ENCODE results near the gene CNN2.

Gene CNN2

DNA sequence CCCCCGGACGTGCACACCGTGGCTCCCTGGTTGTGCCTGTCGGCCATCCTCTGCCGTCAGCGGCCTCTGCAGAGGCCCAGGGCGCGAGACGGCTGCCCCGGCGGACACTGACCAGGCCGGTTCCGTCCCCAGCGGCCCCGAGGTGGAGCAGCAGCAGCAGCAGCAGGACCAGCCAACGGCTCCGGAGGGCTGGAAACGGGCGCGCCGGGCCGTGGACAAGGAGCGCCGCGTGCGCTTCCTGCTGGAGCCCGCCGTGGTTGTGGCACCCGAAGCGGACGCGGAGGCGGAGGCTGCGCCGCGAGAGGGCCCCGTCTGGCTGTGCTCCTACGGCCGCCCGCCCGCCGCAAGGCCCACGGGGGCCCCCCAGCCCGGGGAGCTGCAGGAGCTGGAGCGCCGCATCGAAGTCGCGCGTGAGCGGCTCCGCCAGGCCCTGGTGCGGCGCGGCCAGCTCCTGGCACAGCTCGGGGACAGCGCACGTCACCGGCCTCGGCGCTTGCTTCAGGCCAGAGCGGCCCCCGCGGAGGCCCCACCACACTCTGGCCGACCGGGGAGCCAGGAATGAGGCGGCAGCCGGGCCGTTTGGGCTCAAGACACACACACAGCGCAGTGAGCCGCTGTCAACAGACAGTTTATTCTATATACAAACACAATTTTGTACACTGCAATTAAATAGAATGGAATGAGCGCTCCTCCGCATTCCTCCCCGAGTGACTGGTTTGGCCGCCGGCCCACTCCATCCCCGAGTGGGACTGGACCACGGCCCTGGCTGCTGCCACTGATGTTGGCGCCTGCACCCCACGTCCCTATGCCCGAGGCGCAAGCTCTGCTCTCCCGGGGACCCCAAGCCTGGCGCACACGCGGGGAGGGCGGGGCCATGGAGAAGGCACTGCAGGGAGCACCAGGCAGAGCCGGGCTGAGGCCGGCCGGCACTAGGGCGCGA lies 17.1 kb upstream of the CNN2 start:
- Histone ChIP-seq H3K4me3 (no peak overlapping the region), H3K27ac (no peak overlapping the region)

DNA sequence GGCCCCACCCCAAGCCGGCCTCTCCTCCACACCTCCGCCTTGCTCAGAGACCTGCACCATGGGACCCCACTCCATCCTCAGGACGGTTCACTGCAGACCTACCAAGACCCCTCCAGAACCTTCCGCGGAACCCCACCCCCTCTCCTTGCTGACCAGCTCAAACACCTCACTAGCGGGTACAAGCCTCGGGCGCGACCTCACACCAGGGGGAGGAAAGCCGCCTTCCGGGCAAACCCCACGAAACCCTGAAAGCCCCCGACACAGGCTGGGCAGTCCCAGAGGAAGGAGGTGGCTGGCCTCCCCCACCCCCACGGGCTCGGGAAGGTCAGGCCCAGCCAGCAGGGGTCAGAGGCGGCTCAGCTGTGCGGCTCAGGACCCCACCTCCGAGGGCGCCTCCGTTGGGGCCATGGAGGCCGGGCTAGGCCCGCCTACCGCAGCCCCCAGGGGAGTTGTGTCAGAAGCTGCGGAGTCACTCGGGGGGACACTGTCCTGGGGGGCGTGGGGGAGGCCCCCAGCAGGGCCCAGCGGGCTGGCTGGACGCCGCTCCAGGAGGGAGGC lies 16.3 kb upstream of the CNN2 start:
- Histone ChIP-seq H3K4me3 (no peak overlapping the region), H3K27ac (no peak overlapping the region)

DNA sequence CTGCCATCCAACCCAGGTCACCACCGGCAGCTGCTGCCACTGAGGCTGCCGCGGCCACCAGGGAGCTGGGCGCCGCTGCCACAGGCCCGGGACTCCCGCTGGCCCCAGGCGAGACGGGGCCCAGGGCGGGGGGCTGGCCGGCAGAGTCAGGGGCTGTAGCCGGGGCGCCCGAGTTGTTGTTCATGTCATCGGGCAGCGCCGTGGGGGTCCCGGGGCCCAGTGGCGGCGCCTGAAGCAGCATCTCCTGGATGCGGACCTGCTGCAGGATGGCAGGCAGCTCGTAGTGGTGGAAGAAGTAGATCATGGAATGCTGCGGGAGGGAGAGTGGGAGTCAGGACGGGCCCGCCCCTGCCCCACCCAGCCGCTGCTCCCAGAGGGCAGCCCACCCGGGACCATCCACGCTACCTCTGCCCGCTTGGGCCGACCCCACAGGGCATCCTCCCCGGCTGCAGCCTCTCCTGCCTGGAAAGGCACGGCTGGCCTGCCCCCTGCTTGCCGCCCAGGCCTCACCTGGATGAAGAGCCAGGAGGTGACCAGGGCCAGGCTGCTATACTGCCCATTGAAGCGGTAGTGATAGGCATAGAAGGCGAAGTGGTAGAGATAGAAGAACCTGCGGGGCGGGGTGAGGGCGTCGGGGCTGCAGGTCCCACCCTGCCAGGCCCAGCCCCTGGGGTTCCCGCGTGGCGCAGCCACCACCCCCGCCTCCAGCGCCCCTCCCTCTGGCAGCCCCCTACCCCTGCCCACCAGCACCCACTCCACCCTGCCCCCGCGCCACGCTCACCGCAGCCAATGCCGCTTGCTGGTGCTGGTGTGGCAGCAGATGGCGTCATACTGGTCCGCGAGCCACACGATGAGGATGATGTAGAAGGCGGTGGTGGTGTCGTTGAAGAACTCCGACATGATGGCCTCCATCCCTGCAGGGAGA lies 15.6 kb upstream of the CNN2 start:
- no peak overlapping the region for H3K4me3 ChIP-seq
- no peak overlapping the region for H3K27ac ChIP-seq

DNA sequence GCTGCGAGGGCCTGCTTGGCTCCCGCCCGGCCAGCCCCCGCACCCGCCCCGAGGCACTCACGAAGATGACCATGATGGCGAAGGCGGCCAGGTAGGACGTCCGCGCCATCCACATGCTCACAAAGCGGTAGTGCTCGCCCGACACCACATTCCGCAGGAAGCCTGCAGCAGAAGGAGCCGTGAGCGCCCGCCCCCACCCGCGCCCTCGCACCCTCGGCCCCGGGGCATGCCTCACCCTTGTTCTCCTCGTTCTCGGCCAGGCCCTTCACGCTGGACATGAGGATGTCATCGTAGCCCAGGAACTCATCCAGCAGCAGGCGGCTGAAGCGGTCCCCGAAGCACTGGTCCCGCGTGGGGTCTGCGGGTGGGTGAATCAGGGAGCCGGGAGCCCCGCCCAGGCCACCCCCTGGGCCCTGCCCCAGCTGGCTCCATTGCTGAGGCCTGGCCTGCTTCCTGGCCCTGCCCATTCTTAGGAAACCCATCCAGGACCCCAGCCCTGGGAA lies 14.5 kb upstream of the CNN2 start:
- Histone ChIP-seq H3K4me3 (no peak overlapping the region), H3K27ac (no peak overlapping the region)

DNA sequence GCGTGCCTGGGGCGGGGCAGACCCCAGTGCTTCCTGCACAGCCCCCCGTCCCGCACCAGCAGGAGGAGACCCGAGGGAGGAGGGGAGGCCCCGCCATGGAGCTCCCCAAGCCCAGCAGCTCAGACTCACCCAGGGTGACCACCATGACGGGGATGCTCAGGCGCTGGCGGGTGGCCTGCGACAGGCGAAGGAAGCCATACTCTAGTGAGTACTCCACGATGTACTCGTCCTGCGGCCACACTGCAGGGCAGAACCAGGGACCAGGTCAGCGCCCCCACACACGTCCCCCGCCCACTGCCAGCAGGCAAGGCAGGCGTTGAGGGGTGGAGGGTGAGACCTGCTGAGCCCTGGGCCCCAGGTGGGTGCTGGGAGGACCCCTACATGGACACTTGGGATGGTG lies 14.1 kb upstream of the CNN2 start:
- Histone ChIP-seq H3K4me3 (no peak overlapping the region), H3K27ac (no peak overlapping the region)

DNA sequence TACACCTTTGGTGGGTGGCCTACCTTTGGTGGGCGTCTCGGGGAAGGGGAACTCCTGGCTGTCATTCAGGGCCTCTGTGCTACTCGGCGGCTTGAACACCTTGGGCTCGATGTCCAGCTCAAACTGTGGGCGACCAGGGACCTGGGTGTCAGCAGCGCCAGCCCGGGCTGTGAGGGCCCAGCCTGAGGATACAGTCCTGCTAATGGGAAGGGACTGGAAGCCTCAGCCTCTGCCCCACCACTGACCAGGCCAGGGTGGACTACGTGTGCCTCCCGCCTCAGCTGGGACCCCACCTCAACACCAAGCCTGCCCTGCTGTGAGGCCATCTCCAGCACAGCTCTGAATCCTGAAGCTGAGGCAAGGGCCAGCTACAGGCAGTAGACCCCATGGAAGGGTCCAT lies 13.2 kb upstream of the CNN2 start:
- Histone ChIP-seq H3K27ac (no peak overlapping the region), H3K4me3 (no peak overlapping the region)

DNA sequence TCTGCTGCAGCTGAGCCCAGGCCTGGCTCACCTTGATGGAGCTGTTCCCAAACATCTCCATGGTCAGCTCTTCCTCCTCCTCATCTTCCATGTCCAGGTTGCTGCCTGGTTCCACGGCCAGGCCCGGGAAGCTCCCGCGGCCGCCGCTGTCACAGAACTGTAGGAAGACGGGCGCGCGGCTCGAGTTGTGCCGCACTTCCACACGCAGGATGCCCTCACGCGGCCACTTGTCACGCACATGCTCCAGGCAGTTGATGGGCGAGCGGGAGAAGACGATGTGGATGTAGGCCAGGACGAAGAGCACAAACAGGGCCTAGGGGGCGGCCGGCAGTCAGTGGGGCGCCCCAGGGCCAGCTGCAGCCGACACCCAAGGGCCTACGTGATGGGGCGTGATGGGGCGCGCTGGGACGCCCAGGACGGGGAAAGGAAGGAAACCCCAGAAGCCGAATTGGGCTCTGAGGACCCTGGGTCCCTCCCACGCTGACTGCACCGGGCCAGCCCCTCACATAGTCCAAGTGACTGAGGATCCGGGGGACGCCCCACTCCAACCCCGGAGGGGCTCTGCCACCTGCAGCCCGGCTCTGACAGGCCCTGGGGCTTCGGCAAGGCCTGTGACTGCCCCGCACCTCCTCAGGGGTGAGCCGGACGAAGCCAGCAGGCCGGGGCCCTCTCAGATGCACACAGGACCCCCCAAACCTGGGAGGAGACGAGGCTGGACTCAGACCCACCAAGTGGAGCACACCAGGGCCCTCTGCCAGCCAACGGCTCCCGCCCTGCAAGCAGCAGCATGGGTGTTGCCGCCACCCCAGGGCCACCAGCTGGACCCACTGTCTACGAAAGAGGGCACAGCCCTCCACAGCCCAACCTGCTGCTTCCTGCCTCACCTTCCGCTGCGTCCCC lies 12.0 kb upstream of the CNN2 start:
- Histone ChIP-seq H3K4me3 (no peak overlapping the region), H3K27ac (peak overlapping the region in 2 of 21 experiments; percentile 32 to 96)

DNA sequence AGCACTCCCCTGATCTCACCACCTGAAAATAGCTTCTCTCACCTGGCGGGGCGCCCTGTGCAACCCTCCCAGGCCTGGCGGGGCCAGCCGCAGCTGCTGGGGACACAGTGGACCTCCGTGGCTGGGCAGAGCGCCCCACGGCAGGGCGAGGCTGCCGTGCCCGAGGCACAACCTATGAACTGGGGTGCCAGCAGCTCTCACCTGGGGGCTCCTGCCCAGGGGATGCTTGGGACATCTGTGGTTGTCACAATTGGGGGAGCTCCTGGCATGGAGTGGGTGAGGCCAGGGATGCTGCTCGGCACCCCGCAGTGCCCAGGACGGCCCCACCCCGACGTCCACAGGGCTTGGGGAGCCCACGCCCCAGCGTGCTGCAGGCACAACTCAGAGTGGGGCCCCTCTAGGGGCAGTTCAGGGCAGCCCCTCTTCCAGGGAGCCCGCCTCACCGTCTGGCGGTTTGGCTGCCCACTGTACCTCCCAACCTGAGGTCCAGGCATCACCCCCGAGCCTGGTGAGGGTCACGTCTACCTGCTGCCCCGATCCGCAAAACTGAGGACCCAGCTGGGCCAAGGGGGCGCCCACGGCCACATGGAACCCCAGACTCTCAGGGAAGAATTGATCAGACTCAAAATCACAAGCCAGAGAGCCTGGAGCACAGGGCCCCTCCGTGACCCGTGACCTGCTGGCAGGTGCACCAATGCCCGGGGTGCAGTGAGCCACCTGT lies 11.2 kb upstream of the CNN2 start:
- H3K27ac ChIP-seq, result peak overlapping the region in 7 of 21 experiments; percentile 2 to 96 (median 74)
- H3K4me3 ChIP-seq, result no peak overlapping the region

DNA sequence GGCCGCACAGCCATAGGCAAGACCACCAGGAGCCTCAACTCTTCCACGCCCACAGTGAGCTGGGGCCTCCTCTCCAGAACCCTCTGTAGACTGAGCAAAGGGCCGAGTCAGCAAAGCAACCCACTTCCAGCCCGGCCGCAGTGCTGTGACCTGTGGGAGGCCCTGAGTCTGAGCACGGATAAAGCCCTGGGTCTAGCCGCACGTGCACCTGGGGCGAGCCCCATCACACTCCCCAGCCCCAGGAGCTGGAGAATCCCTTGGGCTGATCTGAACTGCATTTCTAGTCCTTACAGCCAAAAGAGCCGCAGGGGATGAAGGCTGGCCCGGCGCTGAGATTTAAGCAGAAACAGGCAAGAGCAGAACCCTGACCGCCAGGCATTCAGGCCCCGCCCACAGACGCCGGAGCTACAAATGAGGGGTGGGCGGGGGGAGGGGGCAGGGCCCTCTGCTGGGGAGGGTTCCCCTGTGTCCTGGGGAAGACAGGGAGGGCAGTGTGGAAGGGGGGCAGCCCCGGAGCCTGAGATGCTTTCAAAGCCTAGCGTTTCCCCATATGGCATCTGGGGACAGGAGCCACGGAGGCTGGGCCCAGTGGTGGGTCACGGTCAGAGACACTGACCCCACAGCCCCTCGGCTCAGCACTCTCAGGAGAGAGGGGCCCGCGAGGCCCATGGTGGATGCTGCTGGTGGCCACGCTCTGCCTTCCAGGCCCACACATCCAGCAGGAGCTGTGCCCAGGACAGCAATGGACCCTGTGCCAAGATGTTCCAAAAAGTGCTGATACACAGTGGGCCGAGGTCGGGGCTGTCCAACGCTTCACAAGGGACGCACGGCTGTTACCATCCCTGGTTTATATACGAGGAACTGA lies 10.4 kb upstream of the CNN2 start:
- H3K27ac ChIP-seq, result peak overlapping the region in 17 of 21 experiments; percentile 6 to 96 (median 63)
- H3K4me3 ChIP-seq, result no peak overlapping the region

DNA sequence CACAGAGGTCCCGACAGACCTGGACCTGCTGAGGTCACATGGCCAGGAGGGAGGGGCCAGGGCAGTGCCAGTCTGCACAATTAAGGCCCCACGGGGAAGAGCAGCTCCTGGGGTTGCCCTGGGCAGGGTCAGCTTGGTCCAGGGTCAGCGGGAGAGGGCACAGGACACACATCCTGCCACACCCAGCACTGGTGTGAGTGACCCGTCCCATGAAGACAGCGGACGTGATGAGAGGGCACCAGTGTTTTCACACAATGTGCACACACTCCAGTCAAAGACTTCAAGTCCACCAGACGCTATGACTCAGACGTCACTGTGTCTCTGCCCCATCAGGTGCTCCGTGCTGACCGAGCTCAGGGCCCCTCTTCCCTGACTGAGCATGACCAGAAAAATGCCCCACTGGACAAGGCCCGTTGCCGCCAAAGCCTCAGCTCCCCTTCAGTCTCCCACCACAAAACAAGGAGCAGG lies 9.7 kb upstream of the CNN2 start:
- H3K27ac ChIP-seq, result peak overlapping the region in 19 of 21 experiments; percentile 6 to 96 (median 63)
- H3K4me3 ChIP-seq, result peak overlapping the region in 1 of 7 experiments; percentile 10

DNA sequence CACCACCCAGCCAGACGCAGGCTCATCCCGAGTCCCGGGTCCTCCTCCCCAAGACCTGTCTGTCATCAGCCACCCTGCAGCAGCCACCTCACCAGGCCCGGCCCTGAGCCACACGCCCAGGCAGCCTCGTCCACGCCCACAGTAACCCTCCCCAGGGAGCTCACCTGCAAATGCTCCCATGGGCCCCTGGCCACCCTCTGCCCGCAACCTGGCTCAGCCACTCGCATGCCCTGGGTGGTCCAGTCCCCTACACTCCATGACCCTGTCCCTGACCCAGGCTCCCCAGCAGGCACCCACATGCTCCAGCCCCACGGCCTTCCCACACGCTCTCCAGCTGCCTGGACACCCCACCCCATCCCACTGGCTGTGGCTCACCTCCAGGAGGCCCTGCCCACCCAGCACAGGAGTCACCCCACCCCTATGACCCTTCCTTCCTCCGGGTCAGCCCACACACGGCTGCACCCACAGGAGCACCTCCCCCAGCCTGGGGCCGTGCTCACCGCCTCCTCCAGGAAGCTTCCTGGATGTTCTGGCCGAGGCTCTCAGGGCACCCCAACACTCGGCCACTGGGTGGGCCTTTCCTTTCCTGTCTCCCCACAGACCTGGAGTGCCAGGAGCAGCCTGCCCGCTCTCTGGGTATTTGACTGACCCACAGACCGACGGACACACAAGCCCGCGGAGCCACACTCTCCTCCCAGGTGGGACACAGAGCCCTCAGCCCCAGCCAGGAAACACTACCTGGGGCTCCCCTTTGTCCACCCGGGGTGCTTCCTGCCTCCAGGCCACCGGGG lies 9.1 kb upstream of the CNN2 start:
- H3K27ac ChIP-seq, result peak overlapping the region in 19 of 21 experiments; percentile 15 to 96 (median 64)
- peak overlapping the region in 2 of 7 experiments; percentile 8 to 10 for H3K4me3 ChIP-seq

DNA sequence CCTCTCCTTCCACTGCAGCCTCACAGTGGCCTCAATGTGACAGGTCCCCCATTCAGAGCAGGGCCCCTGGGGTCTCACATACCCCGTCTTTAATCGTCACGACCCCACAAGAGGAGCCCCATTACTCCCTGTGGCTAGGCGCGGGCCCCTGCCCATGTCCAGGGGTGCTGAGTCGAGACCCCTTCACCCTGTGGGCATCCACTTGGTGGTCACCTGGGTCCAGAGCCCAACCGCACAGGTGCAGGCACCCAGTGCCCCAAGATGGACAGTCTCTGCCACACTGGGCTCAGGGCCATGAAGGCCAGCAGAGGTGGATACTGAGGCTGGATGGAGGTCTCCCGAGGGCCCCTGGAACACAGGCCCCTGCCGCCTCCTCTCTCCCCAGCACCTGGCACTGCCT lies 8.5 kb upstream of the CNN2 start:
- peak overlapping the region in 13 of 21 experiments; percentile 15 to 96 (median 65) for H3K27ac ChIP-seq
- no peak overlapping the region for H3K4me3 ChIP-seq

DNA sequence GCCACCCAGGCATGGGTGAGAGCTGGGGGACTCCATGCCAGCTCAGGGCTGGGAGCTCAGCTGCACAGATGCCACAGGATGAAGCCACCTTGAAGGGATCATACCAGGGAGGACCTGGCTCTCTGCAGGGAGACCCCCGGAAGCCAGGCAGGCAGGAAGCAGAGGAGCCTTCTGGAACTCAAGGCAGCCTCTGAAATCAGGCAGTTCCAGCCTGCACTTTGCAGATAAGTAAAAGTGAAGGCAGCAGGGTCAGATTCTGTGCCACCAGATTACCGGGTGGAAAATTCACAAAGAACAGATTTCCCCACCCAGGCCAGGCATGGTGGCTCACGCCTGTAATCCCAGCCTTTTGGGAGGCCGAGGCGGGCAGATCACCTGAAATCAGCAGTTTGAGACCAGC lies 8.0 kb upstream of the CNN2 start:
- Histone ChIP-seq H3K4me3 (no peak overlapping the region), H3K27ac (peak overlapping the region in 11 of 21 experiments; percentile 16 to 96 (median 64))

DNA sequence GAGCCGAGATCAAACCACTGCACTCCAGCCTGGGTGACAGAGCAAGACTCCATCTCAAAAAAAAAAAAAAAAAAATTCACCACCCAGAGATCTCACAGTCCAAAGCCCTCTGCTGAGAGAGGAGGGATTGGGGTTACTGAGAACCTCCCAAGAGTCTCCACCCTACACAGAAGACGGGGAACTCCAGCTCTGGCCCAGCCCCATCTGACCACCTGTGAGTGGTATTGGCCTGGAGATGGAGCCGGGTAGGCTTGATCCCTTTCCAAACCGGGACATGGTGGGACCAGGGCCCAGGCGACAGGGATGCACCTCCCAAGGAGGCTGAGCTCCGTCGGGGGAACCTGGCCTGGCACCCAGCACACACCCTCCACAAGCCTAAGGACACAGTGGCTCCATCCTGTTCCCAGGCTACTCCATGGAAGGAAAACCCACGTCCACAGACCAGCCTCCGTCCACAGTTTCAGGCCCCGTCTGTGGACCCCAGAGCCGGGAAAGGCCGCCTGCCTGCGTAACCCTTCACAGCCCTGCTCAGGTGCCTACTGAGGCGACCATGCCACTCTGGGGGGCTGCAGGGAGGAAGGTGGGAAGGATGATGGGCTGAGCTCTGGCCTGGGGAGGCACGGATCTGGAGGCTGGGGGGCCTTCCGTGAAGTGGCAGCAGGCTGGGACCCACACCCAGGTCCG lies 7.3 kb upstream of the CNN2 start:
- Histone ChIP-seq H3K4me3 (peak overlapping the region; percentile 68 to 94 (median 88)), H3K27ac (peak overlapping the region in 11 of 21 experiments; percentile 7 to 96 (median 95))

DNA sequence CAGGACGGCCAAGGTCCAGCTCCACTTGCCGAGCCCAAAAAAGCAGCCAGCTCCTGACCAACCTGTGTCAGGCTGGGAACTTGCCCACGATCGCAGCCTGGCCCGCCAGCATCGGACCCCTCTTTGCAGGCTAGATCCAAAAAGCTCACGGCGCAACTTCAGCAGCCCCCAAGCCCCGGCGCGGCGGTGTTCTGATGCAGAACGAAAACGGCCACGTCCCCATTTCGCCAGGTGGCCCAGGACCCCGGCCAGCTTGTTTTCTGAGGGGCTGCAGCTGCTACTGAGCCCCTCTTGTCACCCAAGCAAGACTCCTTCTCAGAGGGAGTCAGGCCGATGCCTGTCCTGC lies 6.8 kb upstream of the CNN2 start:
- Histone ChIP-seq H3K4me3 (peak overlapping the region; percentile 68 to 94 (median 88)), H3K27ac (peak overlapping the region in 19 of 21 experiments; percentile 84 to 97 (median 95))
